Fibroblast of skin of abdomen (primary cell): Measurements from ENCODE around the gene AAK1.

ENCODE experiments used
- DNase-seq: peaks from one replicate; pipeline ENCODE4 v3.0.0-alpha.2; 2013

AAK1 gene

DNA sequence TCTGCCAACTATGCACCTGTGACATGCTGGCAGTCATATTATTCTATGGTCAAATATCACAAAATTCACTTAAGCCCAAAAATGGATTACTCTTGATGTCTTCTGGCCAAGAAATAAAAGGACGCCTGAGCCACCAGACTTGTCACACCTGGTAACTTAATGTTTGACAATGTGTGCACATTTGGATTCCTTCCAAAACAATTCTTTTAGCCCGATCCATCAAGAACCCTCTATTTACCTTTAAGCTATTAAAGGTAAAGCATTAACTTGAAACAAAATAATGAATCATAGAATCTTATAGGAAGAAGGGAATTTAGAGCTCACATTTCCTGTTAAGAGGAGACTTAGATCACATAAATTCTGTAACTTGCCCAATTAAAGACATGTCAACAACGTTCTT, 159.8 kb downstream of the AAK1 start:
- no peak for DNase-seq

GRCh38 chr2:69483024-69483423, 160.5 kb downstream of the AAK1 start:
- DNase-seq: no peak

DNA sequence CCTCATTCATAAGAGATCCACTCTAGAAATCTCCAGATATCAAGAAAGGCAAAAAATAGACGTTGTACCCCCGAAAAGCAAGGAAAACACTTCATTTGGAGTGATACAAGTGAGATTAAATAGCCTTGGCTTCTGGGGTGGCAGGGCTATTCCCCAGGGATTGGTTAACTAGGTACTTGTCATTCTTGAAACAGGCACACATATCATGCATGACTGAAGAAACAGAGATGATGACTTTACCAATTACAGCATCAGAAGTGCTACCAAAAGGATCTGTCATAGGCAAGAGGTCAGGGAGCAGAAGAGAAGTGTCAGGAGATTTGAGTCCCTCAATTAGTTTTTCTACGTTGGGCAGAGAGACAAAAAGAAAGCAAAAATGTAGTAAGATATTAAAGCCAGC, 161.1 kb downstream of the AAK1 start:
- no peak for DNase-seq

DNA sequence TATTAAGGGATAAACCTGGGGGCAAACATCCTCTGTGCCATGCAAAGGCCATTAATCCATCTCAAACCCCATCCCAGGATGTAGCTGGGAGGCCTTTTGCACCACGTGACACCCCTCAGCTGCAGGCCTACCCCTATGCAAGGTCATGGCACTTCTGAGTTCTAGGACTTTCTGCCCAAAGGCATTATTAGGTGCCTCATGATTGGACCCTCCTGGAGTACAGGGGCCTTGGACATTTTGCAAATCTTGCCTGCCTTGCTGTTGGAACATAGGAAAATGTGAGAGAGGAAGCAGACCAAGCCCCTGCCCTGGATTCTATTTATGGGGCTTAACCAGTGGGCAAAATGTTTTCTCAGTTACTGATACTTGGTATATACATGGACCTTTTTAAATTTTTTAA, 162.1 kb downstream of the AAK1 start:
- DNase-seq: no peak

- DNase-seq: no peak
Measured at GRCh38 chr2:69477627-69478026, 165.9 kb downstream of the AAK1 start.

DNA sequence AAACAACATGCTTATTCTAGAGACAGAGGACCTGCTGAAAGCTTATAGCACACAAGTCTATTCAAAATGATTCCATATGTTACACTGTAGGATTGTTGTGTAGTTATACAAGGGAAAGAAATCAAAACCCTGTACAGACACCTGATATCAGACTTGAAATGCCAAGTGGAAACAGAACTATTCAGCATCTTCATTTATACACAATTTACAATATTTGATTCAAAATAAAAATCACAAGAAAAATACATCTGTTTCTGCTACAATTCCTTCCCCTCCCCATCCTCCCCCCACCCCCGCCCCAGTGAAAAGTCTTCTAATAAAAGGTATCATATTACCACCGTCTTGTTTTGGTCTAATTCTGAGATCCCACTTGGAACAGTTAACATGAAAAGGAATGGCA, 168.9 kb downstream of the AAK1 start:
- no peak for DNase-seq

GRCh38 chr2:69471793-69472192, 171.7 kb downstream of the AAK1 start:
- no peak for DNase-seq

- DNase-seq: no peak
Measured at GRCh38 chr2:69470911-69471310, 172.6 kb downstream of the AAK1 start.

DNA sequence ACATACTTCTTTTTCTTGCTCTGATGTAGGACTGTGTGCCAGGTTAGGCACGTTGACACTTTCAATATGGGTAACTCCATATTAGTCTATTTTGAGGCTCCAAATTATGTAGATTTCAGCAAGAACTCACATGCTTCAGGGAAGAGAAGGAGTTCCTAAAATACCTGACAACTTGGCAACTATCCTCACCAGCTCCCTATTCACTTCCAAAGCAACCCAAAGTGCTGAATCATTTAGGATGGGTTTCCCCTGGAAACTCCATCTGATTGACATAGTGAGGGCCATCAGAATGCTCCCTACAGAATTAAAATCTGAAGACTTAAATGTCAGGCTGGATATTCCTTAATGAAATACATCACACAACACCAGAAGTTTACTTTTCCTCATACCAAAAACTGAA, 173.8 kb downstream of the AAK1 start:
- DNase-seq: no peak

GRCh38 chr2:69469375-69469774, 174.2 kb downstream of the AAK1 start:
- DNase-seq: no peak

DNA sequence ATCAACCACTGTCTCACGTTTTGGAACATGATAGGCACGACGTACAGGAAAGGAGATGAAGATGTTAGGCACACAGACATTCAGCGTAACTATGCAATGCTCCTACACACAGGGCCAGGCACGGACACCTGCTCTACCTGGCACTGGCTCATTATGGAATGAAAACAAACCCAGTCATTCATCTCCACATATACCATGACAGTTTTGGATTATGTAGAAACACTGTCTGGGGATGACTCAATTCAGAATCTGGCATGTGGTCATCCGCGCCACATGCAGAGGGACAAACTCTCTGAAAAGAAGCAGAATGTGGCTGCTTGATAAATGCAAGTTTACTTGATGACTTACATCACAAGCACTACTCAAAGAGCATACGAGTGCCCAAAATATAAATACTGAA, 176.8 kb downstream of the AAK1 start:
- no peak for DNase-seq

- DNase-seq: no peak
Measured at GRCh38 chr2:69465513-69466456, 177.8 kb downstream of the AAK1 start.

DNA sequence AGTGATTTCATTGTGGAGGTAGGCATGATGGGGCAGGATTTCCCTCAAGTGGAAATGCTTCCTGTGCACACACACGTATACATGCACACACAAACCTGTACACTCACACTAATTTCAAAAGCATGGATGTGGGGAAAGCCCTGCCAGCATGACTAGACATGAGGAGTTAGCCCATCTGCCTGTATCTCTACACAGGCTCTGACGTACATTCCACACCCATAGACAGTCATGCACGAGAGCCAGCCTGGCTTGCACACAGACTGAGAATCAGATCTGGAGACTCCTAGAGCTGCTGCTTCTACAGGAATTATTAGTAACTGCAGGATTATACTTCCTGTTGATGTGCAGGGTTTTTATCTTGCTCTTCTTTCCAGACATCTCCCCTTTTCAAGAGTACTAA, 179.0 kb downstream of the AAK1 start:
- peak; percentile 56 for DNase-seq

GRCh38 chr2:69462780-69463179, 180.8 kb downstream of the AAK1 start:
- no peak for DNase-seq

DNA sequence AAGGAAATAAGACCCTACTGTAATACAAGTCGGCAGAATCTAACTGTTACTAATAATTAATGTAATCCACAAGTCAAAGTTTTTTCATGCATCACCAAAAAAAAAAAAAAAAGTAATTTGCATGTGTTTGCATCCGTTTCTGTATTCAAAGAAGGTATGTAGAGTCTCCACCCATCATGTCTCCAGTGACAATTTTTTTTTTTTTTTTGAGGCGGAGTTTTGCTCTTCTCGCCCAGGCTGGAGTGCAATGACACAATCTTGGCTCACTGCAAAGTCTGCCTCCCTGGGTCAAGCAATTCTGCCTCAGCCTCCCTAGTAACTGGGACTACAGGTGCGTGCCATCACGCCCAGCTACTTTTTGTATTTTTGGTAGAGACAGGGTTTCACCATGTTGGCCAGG, 182.1 kb downstream of the AAK1 start:
- DNase-seq: no peak

DNA sequence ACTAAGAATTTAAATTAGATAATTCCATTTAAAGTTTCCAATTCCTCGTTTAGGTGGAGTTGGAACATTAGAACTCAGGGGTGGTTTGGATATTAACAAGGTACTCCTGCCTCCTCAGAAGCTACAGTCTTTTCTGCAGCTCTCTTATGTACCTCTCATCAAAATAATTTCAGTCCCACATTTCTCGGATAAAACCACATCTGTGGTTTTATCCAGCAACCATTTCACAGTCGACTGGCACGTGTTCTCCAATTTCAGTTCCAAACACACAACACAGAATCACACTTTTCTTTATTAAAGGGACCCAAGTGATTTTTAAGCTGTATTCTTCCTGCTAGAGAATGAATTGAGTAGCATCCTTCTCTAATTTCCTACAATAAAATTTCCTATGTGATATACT, 183.6 kb downstream of the AAK1 start:
- DNase-seq: no peak

DNA sequence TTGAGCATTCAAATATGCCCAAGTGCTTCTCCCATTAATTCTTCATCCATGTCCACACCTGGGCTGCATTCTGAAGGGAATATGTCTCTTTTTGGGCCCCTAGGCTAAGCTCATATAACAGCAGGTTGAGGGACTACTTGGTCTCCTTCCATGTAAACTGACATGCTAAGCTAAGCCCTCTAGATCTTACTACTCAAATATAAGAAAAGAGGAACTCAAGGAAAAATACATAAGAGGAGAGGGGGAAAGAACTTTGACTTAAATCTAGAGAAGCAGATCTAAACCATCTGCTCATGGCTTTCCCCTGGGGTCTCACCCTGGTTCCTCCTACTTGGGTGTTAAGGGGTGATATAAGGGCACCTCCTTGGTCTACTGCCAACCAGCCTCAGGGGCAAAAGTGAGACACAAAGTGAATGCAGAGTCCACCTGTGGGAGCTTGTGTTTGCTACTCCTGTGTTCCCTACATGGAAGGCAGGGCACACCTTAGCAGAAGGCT, 186.5 kb downstream of the AAK1 start:
- DNase-seq: no peak

DNA sequence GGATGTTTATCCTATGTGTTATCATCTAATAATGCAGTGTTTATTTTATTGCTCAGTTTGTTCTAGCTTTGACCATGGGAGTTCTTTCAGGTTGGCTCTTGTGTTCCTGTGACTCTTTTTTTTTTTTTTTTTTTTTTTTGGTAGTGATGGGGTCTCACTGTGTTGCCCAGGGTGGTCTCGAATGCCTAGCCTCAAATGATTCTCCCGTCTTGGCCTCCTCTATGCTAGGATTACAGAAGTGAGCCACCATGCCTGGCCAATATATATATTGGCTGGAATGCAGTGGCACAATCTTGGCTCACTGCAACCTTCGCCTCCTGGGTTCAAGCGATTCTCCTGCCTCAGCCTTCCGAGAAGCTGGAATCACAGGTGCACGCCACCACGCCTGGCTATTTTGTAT, 187.4 kb downstream of the AAK1 start:
- DNase-seq: no peak

- DNase-seq: no peak
Measured at GRCh38 chr2:69454976-69455375, 188.6 kb downstream of the AAK1 start.

GRCh38 chr2:69453475-69454129, 189.9 kb downstream of the AAK1 start:
- DNase-seq: peak; percentile 22

GRCh38 chr2:69452687-69453086, 190.9 kb downstream of the AAK1 start:
- DNase-seq: no peak

DNA sequence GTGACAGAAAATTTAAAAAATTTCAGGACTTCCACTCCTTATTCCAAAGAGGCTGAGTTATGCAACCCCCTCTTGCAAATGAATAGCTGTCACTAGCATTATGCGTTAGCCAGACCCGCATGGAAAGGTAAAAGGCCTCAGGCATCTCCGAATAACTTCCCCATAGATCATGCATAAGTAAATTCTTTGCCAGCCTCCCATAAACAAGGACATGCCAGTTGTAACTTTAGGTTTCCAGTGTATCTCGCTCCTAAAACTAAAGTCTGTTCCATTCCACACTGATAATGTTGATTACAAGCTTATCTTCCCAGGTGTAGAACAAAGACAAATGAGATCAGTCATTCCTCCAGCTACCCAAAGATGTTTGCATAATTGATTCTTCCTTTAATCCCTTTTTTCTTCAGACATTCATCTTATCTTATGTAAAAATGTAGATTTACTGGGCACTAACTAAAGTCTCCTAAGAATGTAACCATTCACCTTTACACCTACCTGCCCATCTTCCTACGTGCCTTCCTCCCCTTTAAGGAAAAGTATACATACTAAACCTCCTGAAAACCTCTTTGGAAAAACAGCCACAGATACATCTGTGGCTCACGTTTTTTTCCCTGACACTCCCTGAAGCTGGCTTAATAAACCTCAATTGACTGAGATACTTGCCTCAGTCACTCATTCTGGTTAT, 192.7 kb downstream of the AAK1 start:
- no peak for DNase-seq

- no peak for DNase-seq
Measured at GRCh38 chr2:69449906-69450305, 193.6 kb downstream of the AAK1 start.
